BE2C (cell line): ENCODE measurements around the gene GJC1.

Experiments
- DNase-seq: peaks from one replicate; pipeline ENCODE4 v3.0.0-alpha.2; 2020
- H3K27me3 ChIP-seq: fragments of 250-450 bp; sonication (Bioruptor Pico); 2 replicates; pipeline ENCODE4 v1.5.1; 2020; ENCODE audit warnings: mild to moderate bottlenecking
- H3K36me3 ChIP-seq: fragments of 250-450 bp; sonication (Bioruptor Pico); 2 replicates; pipeline ENCODE4 v1.5.1; 2020; ENCODE audit warnings: mild to moderate bottlenecking
- H3K4me1 ChIP-seq: fragments of 250-450 bp; sonication (Bioruptor Pico); 2 replicates; pipeline ENCODE4 v1.5.1; 2020
- H3K4me3 ChIP-seq: 2 replicates; pipeline ENCODE4 v1.5.1; 2011; ENCODE audit warnings: low read depth, low read length
- H3K9me3 ChIP-seq: fragments of 250-450 bp; sonication (Bioruptor Pico); 2 replicates; pipeline ENCODE4 v1.5.1; 2020
- TF ChIP-seq, protein P1 (sequence below): IDR thresholded peaks from 2 replicates; pipeline ENCODE4 v1.5.1; 2012; ENCODE audit warnings: mild to moderate bottlenecking, low read depth, low read length

Gene GJC1

GRCh38 chr17:44840936-44841335 is 10.8 kb upstream of the GJC1 start:
- no peaks in the 10 kb centered on the region for H3K27me3 ChIP-seq
- H3K36me3 ChIP-seq, result no peaks in the 10 kb centered on the region
- no peaks in the 10 kb centered on the region for H3K9me3 ChIP-seq
- H3K4me3 ChIP-seq, result no peak overlapping the region
- DNase-seq, result no peak
- TF ChIP-seq, protein P1, sequence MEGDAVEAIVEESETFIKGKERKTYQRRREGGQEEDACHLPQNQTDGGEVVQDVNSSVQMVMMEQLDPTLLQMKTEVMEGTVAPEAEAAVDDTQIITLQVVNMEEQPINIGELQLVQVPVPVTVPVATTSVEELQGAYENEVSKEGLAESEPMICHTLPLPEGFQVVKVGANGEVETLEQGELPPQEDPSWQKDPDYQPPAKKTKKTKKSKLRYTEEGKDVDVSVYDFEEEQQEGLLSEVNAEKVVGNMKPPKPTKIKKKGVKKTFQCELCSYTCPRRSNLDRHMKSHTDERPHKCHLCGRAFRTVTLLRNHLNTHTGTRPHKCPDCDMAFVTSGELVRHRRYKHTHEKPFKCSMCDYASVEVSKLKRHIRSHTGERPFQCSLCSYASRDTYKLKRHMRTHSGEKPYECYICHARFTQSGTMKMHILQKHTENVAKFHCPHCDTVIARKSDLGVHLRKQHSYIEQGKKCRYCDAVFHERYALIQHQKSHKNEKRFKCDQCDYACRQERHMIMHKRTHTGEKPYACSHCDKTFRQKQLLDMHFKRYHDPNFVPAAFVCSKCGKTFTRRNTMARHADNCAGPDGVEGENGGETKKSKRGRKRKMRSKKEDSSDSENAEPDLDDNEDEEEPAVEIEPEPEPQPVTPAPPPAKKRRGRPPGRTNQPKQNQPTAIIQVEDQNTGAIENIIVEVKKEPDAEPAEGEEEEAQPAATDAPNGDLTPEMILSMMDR, result no peak
- H3K4me1 ChIP-seq, result no peaks in the 10 kb centered on the region

DNA sequence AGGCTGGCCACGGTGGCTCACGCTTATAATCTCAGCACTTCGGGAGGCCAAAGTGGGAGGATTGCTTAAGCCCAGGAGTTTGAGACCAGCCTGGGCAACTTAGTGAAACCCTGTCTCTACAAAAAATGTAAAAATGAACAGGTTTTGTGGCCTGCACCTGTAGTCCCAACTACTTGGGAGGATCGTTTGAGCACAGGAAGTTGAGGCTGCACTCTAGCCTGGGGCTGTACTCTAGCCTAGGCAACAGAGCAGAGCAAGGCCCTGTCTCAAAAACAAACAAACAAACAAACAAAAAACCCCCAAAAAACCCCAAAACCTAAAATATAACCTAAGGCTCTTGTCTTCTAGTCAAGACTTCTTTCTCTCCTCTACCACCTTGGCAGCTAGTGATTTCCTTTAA is 10.2 kb upstream of the GJC1 start:
- H3K4me3 ChIP-seq, result no peak overlapping the region
- TF ChIP-seq, protein P1, result no peak
- DNase-seq, result no peak
- H3K27me3 ChIP-seq, result no peaks in the 10 kb centered on the region
- no peaks in the 10 kb centered on the region for H3K36me3 ChIP-seq
- no peaks in the 10 kb centered on the region for H3K4me1 ChIP-seq
- H3K9me3 ChIP-seq, result no peaks in the 10 kb centered on the region

DNA sequence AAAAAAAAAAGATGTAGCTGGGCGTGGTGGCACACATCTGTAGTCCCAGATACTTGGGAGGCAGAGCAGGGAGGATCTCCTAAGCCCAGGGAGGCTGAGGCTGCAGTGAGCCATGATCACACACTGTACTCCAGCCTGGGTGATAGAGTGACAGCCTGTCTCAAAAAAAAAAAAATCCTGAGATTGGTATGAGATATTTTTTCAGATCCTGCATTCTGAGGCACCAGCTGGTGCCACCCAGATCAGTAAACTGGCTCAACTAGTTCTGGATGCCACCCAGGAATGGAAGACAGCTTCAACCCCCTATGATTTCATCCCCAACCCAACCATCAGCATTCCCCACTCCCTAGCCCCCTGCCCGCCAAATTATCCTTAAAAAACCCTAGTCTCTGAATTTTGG is 7.1 kb upstream of the GJC1 start:
- TF ChIP-seq, protein P1, result no peak
- no peak for DNase-seq

DNA sequence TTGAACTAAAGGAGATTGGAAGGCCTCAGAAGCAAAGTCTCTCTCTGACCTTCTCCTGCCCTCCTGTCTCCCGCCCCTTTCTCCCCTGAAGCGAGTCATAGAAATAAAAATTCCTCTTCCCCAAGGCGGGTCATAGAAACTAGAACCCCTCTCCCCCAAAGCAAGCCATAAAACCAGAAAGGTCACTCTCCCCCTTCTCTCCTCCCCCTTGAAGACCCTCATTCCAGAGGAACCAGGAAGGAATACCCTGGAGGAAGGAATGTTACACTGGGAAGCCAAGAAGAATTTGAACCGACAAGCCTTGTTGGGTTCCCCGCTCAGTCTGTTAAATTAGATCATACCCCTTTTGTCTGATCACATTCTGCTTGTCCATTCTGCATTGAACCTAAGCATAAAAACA is 2.7 kb upstream of the GJC1 start:
- TF ChIP-seq, protein P1, result no peak
- no peak for DNase-seq
- no peaks in the 10 kb centered on the region for H3K9me3 ChIP-seq
- H3K27me3 ChIP-seq, result no peaks in the 10 kb centered on the region
- H3K4me1 ChIP-seq, result no peaks in the 10 kb centered on the region
- H3K36me3 ChIP-seq, result 0 out of 2 replicates have a peak, but pooled peaks cover 2% of the 10 kb centered on the region
- no peak overlapping the region for H3K4me3 ChIP-seq

More for the DNA sequence above, 7.1 kb upstream of the GJC1 start:
- Histone ChIP-seq H3K27me3 (no peaks in the 10 kb centered on the region), H3K4me3 (no peak overlapping the region), H3K9me3 (no peaks in the 10 kb centered on the region), H3K36me3 (no peaks in the 10 kb centered on the region), H3K4me1 (no peaks in the 10 kb centered on the region)

GRCh38 chr17:44831371-44831770 is 1.3 kb upstream of the GJC1 start:
- Histone ChIP-seq H3K36me3 (0 out of 2 replicates have a peak, but pooled peaks cover 2% of the 10 kb centered on the region), H3K27me3 (no peaks in the 10 kb centered on the region), H3K4me1 (no peaks in the 10 kb centered on the region), H3K9me3 (no peaks in the 10 kb centered on the region), H3K4me3 (no peak overlapping the region)
- TF ChIP-seq, protein P1, result no peak
- no peak for DNase-seq

DNA sequence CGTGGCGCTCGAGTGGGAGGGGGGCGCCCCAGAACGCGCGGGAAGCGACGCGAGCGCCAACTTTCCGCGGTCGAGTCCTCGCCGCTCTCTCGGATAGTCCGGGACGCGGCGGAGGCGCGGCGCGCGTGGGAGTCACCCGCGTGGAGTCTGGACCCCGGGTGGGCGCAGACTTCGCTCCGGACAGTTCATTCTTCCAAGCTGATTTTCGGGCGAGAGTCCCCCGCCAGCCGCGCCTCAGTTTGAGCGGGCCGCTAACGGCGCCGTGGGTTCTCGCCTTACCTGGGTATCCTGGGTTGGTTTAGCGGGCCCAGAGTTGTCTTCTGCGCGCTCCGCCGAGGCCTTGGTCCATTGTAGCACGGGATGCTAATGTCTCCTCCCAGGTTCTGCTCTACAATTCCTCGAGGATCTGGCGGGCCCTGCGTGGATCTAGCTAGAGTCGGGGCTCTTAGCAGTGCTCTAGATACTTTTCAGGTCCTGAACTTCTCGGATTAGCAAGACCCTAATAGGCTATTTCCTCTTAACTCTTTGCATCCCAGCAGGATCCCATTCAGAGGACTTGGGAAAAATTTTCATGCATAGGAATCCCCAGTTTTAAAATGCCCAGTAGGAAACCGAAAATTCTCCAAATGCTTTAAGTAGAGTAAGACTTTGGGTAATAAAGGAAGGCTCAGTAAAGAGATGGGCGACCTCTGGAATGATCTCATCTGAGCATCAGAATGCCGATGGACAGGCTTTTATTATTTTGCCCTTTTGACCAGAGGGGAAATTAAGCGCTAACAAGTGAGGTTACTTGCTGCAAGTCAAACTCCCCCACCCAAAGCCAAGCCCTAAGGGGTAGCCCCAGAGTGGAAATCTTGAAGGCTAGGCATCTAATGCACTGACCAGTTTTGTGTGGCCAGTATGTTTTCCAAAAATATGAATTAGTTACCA is 537 bp upstream of the GJC1 start:
- Histone ChIP-seq H3K9me3 (no peaks in the 10 kb centered on the region), H3K27me3 (no peaks in the 10 kb centered on the region), H3K4me1 (no peaks in the 10 kb centered on the region), H3K4me3 (peak overlapping the region; percentile 80), H3K36me3 (0 out of 2 replicates have a peak, but pooled peaks cover 2% of the 10 kb centered on the region)
- TF ChIP-seq, protein P1, result no peak
- DNase-seq, result peak; percentile 31
